Endothelial cell (in vitro differentiated cells): ENCODE results near the gene RIMBP3C. TPM values are rescaled to one million over a fixed set of nuclear protein-coding genes. Genes with fewer than 3 reads are reported as not detected.
"Not testable (repeated sequence)": the region's sequence is repeated elsewhere in the genome, so short reads cannot be mapped to it uniquely, and the experiment has no call there.

Experiments used
- DNase-seq: peaks from one replicate; pipeline ENCODE4 v3.0.0; 2021; ENCODE audit warnings: low spot score
- H3K27ac Mint-ChIP-seq: one replicate; pipeline ENCODE4 v1.8.0; 2021; ENCODE audit warnings: mixed read lengths, inconsistent platforms; ENCODE audit not compliant: unreplicated experiment
- H3K27me3 Mint-ChIP-seq: one replicate; pipeline ENCODE4 v1.8.0; 2021; ENCODE audit warnings: mild to moderate bottlenecking, moderate library complexity, mixed read lengths, inconsistent platforms; ENCODE audit not compliant: unreplicated experiment
- H3K36me3 Mint-ChIP-seq: one replicate; pipeline ENCODE4 v1.8.0; 2021; ENCODE audit warnings: mild to moderate bottlenecking, low read depth, mixed read lengths, inconsistent platforms; ENCODE audit not compliant: unreplicated experiment
- H3K4me1 Mint-ChIP-seq: one replicate; pipeline ENCODE4 v1.8.0; 2021; ENCODE audit warnings: mild to moderate bottlenecking, mixed read lengths, inconsistent platforms; ENCODE audit not compliant: unreplicated experiment
- H3K4me3 Mint-ChIP-seq: one replicate; pipeline ENCODE4 v1.8.0; 2021; ENCODE audit warnings: mild to moderate bottlenecking, mixed read lengths, inconsistent platforms; ENCODE audit not compliant: unreplicated experiment
- H3K9me3 Mint-ChIP-seq: one replicate; pipeline ENCODE4 v1.8.0; 2021; ENCODE audit warnings: mixed read lengths, inconsistent platforms; ENCODE audit not compliant: unreplicated experiment
- long read RNA-seq: library from polyadenylated mRNA; unstranded; transcript quantifications from one replicate; pipeline ENCODE4 v2.0.0, GENCODE V29; 2020; ENCODE audit not compliant: unreplicated experiment
- total RNA-seq: library from RNA; stranded (reverse); fragmentation: NEBNext Ultra II Directional; extraction: Animal tissue kit (Norgen Biotek cat#: 25700); gene quantifications from one replicate; pipeline ENCODE4 v1.2.1, GENCODE V29; 2021; ENCODE audit not compliant: unreplicated experiment
- TF ChIP-seq, protein P1 (sequence below): fragments of 200-600 bp; sonication (generic); IDR thresholded peaks from one replicate; pipeline ENCODE4 v1.5.0; 2021; ENCODE audit warnings: antibody characterized with exemption; ENCODE audit not compliant: unreplicated experiment

Gene RIMBP3C, protein sequence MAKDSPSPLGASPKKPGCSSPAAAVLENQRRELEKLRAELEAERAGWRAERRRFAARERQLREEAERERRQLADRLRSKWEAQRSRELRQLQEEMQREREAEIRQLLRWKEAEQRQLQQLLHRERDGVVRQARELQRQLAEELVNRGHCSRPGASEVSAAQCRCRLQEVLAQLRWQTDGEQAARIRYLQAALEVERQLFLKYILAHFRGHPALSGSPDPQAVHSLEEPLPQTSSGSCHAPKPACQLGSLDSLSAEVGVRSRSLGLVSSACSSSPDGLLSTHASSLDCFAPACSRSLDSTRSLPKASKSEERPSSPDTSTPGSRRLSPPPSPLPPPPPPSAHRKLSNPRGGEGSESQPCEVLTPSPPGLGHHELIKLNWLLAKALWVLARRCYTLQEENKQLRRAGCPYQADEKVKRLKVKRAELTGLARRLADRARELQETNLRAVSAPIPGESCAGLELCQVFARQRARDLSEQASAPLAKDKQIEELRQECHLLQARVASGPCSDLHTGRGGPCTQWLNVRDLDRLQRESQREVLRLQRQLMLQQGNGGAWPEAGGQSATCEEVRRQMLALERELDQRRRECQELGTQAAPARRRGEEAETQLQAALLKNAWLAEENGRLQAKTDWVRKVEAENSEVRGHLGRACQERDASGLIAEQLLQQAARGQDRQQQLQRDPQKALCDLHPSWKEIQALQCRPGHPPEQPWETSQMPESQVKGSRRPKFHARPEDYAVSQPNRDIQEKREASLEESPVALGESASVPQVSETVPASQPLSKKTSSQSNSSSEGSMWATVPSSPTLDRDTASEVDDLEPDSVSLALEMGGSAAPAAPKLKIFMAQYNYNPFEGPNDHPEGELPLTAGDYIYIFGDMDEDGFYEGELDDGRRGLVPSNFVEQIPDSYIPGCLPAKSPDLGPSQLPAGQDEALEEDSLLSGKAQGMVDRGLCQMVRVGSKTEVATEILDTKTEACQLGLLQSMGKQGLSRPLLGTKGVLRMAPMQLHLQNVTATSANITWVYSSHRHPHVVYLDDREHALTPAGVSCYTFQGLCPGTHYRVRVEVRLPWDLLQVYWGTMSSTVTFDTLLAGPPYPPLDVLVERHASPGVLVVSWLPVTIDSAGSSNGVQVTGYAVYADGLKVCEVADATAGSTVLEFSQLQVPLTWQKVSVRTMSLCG (N-terminal part only)
- total RNA-seq, result 0.18 TPM
- long read RNA-seq, result 0 reads

DNA sequence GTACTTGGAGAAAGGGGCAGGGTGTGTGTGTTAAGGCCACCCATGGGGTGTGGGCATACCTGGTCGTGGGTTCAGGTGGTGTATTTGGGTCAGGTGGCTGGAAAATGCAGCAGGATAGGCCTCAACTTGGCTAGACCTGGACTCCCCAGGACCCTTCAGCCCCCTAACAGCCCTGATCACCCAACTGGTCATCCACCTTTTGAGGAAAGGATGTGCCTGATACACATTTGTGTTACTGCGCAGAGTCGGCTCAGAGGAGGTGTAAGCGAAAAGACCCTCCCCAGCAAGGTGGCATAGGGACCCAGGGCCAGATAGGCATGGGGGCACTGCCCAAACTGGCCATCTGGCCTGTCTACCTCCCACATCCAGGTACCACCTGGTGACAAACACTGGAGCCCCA lies at the start of gene RIMBP3C:
RIMBP3C (minus strand) TSS at position 101 of the 400 bp plus-strand sequence. CDS start 485 bp downstream, outside the sequence.
- DNase-seq, H3K4me3 Mint-ChIP-seq, H3K4me1 Mint-ChIP-seq, H3K9me3 Mint-ChIP-seq, H3K27ac Mint-ChIP-seq, H3K36me3 Mint-ChIP-seq, H3K27me3 Mint-ChIP-seq: not testable (repeated sequence)

DNA sequence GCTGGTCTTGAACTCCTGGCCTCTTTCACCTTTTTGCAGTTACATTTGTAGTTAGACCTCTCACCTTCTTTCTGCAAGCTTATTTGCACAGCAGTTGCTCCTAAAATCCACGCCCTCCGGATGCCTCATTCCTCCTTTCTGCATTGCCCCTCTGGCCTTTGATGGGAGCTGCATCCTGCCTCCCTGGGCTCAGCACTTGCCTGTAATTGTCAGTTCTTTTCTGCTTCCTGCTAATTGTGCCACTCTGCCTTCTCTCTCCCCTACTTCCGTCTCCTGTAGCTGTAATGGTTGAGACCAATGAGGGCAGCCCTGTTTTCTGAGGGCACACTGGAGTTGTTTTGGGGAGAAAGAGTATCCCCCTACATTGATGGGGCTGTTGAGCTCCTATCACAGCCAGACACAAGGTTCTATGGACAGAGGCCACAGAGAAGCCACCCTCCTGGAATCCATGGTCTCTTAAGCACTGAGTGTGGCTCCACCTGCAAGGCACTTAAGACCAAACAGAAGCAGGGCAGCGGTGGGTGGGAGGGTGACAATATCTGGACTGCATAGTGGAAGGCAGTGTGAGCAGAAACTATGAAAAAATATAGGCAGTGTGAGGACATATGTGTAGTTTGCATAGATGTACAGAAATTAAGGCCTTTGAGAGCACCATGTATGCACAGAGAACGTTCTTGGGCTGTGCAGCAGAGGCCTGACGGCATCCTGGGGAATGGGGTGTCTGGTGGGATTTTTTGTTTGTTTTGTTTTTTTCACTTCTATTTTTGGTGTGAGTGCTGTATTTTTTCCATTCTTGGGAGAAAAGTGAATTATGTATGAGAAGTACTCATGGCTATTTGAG lies 48.0 kb upstream of the RIMBP3C start:
- peaks cover 5% of the 10 kb centered on the region for H3K27me3 Mint-ChIP-seq
- peaks cover 18% of the 10 kb centered on the region for H3K36me3 Mint-ChIP-seq
- TF ChIP-seq, protein P1, sequence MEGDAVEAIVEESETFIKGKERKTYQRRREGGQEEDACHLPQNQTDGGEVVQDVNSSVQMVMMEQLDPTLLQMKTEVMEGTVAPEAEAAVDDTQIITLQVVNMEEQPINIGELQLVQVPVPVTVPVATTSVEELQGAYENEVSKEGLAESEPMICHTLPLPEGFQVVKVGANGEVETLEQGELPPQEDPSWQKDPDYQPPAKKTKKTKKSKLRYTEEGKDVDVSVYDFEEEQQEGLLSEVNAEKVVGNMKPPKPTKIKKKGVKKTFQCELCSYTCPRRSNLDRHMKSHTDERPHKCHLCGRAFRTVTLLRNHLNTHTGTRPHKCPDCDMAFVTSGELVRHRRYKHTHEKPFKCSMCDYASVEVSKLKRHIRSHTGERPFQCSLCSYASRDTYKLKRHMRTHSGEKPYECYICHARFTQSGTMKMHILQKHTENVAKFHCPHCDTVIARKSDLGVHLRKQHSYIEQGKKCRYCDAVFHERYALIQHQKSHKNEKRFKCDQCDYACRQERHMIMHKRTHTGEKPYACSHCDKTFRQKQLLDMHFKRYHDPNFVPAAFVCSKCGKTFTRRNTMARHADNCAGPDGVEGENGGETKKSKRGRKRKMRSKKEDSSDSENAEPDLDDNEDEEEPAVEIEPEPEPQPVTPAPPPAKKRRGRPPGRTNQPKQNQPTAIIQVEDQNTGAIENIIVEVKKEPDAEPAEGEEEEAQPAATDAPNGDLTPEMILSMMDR, result no peak
- DNase-seq, result peak; percentile 18
- peak overlapping the region; percentile 85 for H3K27ac Mint-ChIP-seq
- no peaks in the 10 kb centered on the region for H3K9me3 Mint-ChIP-seq
- peak overlapping the region; percentile 62 for H3K4me3 Mint-ChIP-seq
- peaks cover 22% of the 10 kb centered on the region for H3K4me1 Mint-ChIP-seq

DNA sequence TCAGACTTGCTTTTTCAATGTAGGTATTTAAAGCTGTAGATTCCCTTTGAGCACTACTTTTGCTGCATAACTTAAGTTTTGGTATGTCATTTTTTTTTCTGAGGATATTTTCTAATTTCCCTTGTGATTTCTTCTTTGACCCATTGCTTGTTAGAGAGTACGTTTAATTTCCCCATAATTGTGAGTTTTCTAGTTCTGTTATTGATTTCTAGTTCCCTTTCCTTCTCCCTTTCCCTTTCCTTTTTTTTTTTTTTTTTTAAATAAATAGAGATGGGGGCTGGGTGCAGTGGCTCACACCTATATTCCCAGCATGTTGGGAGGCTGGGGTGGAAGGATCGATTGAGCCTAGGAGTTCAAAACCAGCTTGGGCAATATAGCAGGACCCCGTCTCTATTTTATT lies 47.0 kb upstream of the RIMBP3C start:
- Mint-ChIP-seq H3K27me3 (peaks cover 7% of the 10 kb centered on the region), H3K4me3 (peak overlapping the region; percentile 21), H3K27ac (peak overlapping the region; percentile 50), H3K36me3 (peaks cover 28% of the 10 kb centered on the region), H3K9me3 (no peaks in the 10 kb centered on the region), H3K4me1 (peaks cover 32% of the 10 kb centered on the region)
- no peak for DNase-seq
- TF ChIP-seq, protein P1, result no peak

DNA sequence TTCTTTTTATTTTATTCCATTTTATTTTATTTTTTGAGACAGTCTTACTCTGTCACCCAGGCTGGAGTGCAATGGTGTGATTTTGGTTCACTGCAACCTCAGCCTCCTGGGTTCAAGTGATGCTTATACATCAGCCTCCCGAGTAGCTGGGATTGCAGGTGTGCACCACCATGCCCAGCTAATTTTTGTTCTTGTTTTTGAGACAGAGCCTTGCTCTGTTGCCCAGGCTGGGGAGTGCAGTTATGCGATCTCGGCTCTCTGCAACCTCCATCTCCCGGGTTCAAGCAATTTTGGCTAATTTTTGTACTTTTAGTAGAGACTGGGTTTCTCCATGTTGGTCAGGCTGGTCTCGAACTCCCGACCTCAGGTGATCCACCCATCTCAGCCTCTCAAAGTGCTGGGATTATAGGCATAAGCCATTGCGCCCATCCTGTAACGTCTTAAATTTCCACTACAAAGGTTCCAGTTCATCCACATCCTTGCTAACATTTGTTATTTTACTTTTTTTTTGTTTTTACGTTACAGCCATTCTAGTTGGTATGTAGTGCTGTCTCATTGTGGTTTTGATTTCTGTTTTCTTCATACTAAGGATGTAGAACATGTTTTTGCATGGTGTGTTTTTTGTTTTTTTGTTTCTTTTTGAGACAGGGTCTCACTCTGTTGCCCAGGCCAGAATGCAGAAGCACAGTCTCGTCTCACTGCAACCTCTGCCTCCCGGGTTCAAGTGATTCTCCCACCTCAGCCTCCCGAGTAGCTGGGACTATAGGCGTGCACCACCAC lies 45.3 kb upstream of the RIMBP3C start:
- H3K27ac Mint-ChIP-seq, H3K9me3 Mint-ChIP-seq, H3K4me3 Mint-ChIP-seq, DNase-seq, H3K27me3 Mint-ChIP-seq: not testable (repeated sequence)
- Mint-ChIP-seq H3K36me3 (peaks cover 28% of the 10 kb centered on the region), H3K4me1 (peaks cover 49% of the 10 kb centered on the region)

DNA sequence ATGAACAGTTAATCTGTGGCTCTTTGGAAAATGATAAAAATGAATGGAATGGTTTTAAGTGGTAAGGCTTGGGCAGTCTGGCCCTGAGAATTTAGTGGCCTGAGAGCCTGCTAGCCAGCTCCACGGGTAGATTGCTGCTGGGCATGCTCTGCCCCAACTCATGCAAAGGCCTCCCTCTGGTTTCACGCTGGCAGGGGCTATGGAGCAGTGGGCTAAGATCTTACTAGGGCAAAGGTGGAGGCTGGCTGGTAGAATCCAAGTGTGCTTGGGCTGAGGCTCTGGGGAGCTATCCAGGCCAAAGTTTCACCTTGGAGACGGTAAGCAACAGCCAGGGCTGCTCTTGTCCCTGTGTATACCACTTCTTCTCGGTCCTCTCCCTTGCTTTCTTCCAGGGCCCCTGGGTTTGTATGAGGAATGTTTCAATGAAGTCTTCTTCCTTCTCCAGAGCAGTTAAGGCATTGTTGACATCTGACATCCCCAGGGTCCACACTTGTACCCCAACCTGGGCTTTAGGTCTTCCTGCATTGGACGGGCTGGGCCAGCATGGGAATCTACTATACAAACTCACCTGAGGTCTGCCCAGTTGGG lies 43.7 kb upstream of the RIMBP3C start:
- H3K4me1 Mint-ChIP-seq, result peaks cover 55% of the 10 kb centered on the region
- H3K9me3 Mint-ChIP-seq, result no peaks in the 10 kb centered on the region
- peaks cover 12% of the 10 kb centered on the region for H3K27me3 Mint-ChIP-seq
- TF ChIP-seq, protein P1, result no peak
- peaks cover 28% of the 10 kb centered on the region for H3K36me3 Mint-ChIP-seq
- H3K27ac Mint-ChIP-seq, result no peak overlapping the region
- H3K4me3 Mint-ChIP-seq, result no peak overlapping the region
- DNase-seq, result no peak
